Rectal smooth muscle tissue (tissue), 1 donor: ENCODE data around the gene HNF1A.

Experiments
- H3K27ac ChIP-seq: one replicate; pipeline ENCODE4 v1.7.0; 2013; ENCODE audit warnings: low read depth, low read length, inconsistent platforms
- H3K27me3 ChIP-seq: one replicate; pipeline ENCODE4 v1.7.0; 2013; ENCODE audit warnings: low read length; ENCODE audit not compliant: control insufficient read depth, insufficient read depth
- H3K36me3 ChIP-seq: one replicate; pipeline ENCODE4 v1.7.0; 2013; ENCODE audit warnings: low read length; ENCODE audit not compliant: control insufficient read depth, insufficient read depth
- H3K4me1 ChIP-seq: one replicate; pipeline ENCODE4 v1.7.0; 2013; ENCODE audit warnings: low read length; ENCODE audit not compliant: control insufficient read depth, insufficient read depth
- H3K4me3 ChIP-seq: one replicate; pipeline ENCODE4 v1.7.0; 2013; ENCODE audit warnings: low read length
- H3K9ac ChIP-seq: one replicate; pipeline ENCODE4 v1.7.0; 2013; ENCODE audit warnings: low read length

The HNF1A gene

DNA sequence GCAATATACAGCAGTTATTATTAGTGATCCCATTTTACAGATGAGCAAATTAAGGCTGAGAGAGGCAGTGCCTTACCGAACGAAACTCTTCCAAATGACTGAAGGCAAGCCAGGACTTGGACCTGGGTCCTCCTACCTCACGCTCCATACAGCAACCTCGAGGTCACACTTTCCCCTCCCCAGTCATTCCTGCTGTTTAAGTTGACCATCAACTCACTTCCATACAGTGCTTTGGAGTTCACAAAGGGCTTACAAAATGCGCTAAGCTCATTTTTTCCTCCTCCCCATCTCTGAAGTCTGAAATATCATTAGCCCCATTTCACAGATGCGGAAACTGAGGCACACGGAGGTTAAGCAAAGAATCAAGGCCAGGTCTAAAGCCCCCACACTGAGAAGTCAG is 4.3 kb downstream of the HNF1A start:
- Histone ChIP-seq H3K9ac (no peak overlapping the region), H3K4me1 (no peaks in the 10 kb centered on the region), H3K36me3 (no peaks in the 10 kb centered on the region)

DNA sequence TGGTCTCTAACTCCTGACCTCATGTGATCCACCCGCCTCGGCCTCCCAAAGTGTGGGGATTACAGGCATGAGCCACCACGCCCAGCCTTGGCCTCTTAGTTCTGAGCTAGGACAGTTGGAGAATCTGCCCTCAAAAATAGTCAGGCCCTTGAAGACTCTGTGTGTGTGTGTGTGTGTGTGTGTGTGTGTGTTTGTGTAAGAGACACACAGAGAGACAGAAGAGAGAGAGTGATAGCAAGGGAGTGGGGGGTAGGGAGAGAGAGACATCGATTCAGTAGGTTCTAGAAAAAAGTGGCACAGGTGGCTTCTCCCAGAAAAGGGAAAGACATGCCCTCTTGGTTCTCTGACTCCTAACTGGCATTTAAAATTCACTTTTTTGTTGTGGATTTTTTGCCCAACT is 5.4 kb downstream of the HNF1A start:
- H3K4me1 ChIP-seq, result no peaks in the 10 kb centered on the region
- H3K36me3 ChIP-seq, result no peaks in the 10 kb centered on the region
- no peak overlapping the region for H3K9ac ChIP-seq
- H3K27ac ChIP-seq, result no peak overlapping the region
- H3K4me3 ChIP-seq, result no peak overlapping the region
- no peaks in the 10 kb centered on the region for H3K27me3 ChIP-seq

More for the DNA sequence above, 4.3 kb downstream of the HNF1A start:
- Histone ChIP-seq H3K27ac (no peak overlapping the region), H3K4me3 (no peak overlapping the region), H3K27me3 (no peaks in the 10 kb centered on the region)

DNA sequence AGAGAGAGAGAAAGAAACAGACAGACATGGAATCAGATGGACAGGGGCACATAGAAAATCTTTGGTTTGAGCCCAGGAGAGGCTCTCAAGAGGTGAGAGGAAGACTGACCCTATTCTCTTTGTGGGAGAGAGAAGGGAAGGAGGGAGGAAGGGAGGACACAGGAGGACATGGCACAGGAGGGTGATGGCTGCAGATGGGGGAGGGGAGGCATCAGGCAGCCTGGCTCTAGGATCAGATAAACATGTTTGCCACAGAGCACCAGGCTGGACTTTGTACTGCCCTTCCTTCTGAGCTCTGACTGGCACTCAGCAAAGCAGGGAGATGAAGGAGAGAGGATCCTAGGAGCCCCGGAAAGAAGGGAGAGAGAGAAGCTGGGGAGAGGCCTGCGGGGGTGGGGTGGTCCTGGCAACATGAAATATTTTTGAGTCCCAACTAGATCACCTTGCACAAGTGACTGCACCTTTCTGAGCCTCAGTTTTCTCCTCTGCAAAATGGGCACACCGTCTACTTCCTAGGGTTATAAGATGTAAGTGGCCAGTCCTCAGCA is 6.1 kb downstream of the HNF1A start:
- H3K27me3 ChIP-seq, result no peaks in the 10 kb centered on the region
- H3K4me1 ChIP-seq, result no peaks in the 10 kb centered on the region
- no peak overlapping the region for H3K9ac ChIP-seq
- no peaks in the 10 kb centered on the region for H3K36me3 ChIP-seq
- no peak overlapping the region for H3K4me3 ChIP-seq
- H3K27ac ChIP-seq, result no peak overlapping the region

DNA sequence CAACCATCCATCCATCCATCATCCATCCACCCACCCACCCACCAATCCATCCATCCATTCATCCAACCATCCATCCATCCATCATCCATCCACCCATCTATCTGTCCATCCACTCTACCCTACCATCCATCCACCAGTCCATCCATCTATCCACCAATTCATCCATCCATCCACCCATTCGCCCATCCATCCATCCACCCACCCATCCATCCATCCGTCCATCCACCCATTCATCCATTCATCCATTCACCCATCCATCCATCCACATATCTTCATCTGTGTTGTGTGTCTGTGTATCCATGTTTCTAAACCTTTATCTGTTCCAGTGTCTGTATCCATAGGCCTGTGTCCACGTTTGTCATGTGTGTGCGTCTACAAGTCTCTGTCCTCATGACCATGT is 9.9 kb downstream of the HNF1A start:
- no peaks in the 10 kb centered on the region for H3K36me3 ChIP-seq
- no peaks in the 10 kb centered on the region for H3K4me1 ChIP-seq
- H3K27ac ChIP-seq, result no peak overlapping the region
- no peak overlapping the region for H3K4me3 ChIP-seq
- no peak overlapping the region for H3K9ac ChIP-seq
- H3K27me3 ChIP-seq, result no peaks in the 10 kb centered on the region

DNA sequence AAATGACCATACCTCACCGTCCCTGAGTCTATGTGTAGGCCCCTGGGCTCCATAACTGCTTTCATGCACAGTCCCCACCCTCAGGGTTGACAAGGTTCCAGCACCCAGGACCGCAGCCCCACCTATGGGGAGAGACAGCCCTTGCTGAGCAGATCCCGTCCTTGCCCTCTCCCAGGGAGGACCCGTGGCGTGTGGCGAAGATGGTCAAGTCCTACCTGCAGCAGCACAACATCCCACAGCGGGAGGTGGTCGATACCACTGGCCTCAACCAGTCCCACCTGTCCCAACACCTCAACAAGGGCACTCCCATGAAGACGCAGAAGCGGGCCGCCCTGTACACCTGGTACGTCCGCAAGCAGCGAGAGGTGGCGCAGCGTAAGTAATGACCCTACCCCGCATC is 10.3 kb downstream of the HNF1A start:
- Histone ChIP-seq H3K4me3 (no peak overlapping the region), H3K4me1 (no peaks in the 10 kb centered on the region), H3K27me3 (no peaks in the 10 kb centered on the region), H3K27ac (no peak overlapping the region), H3K9ac (no peak overlapping the region), H3K36me3 (no peaks in the 10 kb centered on the region)

DNA sequence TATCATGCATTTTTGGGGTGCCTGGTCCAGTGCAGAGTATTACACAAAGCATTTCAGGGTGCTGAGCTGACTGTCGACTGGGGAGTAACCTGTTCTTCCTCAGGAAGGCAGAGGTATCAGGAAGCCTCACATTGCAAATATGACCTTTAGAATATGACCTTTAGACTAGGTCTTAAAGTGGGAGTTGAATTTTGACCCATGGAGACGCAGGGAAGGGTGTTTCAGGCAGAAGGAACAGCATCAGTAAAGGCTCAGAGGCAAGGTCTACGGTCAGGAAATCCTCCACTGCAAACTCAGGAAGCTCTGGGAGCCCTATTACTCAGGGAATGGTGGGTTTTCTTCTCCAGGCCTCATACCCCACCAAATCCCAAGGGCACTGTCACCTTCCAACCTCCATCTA is 11.3 kb downstream of the HNF1A start:
- Histone ChIP-seq H3K4me3 (no peak overlapping the region), H3K9ac (no peak overlapping the region), H3K27ac (no peak overlapping the region), H3K36me3 (no peaks in the 10 kb centered on the region), H3K4me1 (no peaks in the 10 kb centered on the region), H3K27me3 (no peaks in the 10 kb centered on the region)

DNA sequence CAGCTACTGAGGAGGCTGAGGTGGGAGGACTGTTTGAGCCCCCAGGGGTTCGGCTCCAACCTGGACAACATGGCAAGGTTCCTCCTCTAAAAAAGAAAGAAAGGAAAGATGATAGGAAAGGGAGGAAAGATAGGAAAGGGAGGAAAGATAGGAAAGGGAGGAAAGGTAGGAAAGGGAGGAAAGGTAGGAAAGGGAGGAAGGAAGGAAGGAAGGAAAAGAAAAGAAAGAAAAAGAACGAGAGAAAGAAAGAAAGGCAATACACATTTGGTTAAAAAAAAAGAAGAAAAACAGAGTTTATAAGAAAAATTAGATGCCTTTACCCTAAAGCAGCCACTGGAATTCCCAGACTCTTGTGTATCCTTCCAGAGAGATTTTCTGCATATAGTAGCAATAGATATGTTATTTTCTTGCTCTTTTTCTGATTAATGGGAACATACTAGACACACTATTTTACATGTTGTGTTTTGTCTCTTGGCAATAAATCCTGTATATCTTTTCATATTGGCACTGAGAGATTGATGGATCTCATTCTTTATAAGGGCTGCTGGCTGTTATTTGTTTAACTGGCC is 12.2 kb downstream of the HNF1A start:
- Histone ChIP-seq H3K36me3 (no peaks in the 10 kb centered on the region), H3K27ac (no peak overlapping the region), H3K4me3 (no peak overlapping the region), H3K9ac (no peak overlapping the region), H3K27me3 (no peaks in the 10 kb centered on the region), H3K4me1 (no peaks in the 10 kb centered on the region)

DNA sequence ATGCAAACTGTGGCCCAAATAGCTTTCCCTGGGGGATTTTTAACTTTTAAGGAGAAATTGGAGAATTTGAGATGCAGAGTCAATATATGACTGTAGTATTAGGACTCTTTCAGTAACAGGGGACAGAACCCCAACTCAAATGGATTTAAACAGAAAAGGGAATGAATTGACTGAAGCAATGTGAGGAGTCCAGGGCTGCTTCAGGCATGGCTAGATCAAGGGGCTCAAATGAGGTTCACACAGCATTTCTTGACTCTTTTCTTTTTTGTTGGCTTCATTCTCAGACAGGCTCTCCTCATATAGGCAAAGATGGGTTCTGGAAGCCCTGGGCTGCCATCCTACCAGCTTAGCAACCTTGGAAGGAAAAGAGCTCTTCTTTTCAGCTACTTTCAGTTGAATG is 13.6 kb downstream of the HNF1A start:
- Histone ChIP-seq H3K9ac (no peak overlapping the region), H3K36me3 (no peaks in the 10 kb centered on the region), H3K27ac (no peak overlapping the region), H3K27me3 (no peaks in the 10 kb centered on the region), H3K4me1 (no peaks in the 10 kb centered on the region), H3K4me3 (no peak overlapping the region)

DNA sequence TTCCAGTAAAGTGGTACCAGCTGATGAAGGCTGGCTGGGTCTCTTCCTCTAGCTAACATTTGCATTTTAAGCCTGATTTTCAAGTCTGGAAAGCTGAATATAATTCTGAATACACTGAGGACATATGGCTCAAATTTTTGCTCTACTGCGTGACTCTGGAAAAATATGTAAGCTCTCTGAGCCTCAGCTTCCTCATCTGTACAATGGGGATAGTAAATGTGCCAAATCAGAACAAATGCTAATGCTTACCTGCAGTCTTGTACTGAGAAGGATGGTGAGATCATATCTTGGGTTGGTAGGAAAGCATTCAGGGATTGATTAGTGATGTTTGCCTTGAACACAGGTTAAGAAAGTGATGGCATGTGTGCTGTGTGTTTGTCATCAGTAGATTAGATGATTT is 14.6 kb downstream of the HNF1A start:
- no peaks in the 10 kb centered on the region for H3K4me1 ChIP-seq
- no peak overlapping the region for H3K27ac ChIP-seq
- H3K4me3 ChIP-seq, result no peak overlapping the region
- H3K36me3 ChIP-seq, result no peaks in the 10 kb centered on the region
- no peaks in the 10 kb centered on the region for H3K27me3 ChIP-seq
- H3K9ac ChIP-seq, result no peak overlapping the region

DNA sequence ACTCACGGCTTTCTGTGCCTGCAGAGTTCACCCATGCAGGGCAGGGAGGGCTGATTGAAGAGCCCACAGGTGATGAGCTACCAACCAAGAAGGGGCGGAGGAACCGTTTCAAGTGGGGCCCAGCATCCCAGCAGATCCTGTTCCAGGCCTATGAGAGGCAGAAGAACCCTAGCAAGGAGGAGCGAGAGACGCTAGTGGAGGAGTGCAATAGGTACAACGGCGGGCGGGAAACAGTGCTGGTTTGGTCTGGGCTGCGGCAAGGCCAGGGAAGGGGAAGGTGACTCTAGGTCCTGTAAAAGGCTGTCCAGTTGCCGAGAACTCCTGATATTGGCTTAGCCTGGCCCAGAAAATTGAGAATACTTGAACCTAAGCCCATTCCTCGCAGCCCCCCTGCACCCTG is 15.2 kb downstream of the HNF1A start:
- H3K27ac ChIP-seq, result no peak overlapping the region
- no peaks in the 10 kb centered on the region for H3K27me3 ChIP-seq
- no peaks in the 10 kb centered on the region for H3K36me3 ChIP-seq
- H3K4me1 ChIP-seq, result no peaks in the 10 kb centered on the region
- H3K4me3 ChIP-seq, result no peak overlapping the region
- no peak overlapping the region for H3K9ac ChIP-seq

DNA sequence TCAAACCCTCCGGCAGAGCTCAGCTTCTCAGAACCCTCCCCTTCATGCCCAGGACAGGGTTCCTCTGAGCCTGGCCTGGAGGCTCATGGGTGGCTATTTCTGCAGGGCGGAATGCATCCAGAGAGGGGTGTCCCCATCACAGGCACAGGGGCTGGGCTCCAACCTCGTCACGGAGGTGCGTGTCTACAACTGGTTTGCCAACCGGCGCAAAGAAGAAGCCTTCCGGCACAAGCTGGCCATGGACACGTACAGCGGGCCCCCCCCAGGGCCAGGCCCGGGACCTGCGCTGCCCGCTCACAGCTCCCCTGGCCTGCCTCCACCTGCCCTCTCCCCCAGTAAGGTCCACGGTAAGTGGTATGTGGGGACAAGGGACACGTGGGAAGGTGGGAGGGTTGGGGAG is 15.7 kb downstream of the HNF1A start:
- Histone ChIP-seq H3K36me3 (no peaks in the 10 kb centered on the region), H3K4me3 (no peak overlapping the region), H3K27ac (no peak overlapping the region), H3K27me3 (no peaks in the 10 kb centered on the region), H3K9ac (no peak overlapping the region), H3K4me1 (no peaks in the 10 kb centered on the region)

DNA sequence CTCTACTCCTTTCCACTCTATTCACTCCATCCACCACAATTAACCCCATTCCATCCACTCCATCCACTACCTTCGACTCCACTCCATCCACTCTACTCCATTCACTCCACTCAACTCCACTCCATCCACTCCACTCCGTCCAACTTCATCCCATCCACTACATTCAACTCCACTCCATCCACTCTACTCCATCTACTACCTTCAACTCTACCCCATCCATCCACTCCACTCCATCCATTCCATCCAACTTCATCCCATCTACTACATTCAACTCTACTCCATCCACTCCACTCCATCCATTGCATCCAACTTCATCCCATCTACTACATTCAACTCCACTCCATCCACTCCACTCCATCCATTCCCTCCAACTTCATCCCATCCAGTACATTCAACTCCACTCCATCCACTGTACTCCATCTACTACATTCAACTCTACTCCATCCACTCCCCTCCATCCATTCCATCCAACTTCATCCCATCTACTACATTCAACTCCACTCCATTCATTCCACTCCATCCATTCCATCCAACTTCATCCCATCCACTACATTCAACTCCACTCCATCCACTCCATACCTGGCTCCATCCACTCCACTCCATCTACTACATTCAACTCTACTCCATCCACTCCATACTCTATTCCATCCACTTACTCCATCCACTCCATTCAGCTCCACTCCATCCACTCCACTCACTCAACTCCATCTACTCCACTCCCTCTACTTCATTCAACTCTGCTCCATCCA is 16.4 kb downstream of the HNF1A start:
- Histone ChIP-seq H3K27ac (no peak overlapping the region), H3K36me3 (no peaks in the 10 kb centered on the region), H3K27me3 (no peaks in the 10 kb centered on the region), H3K4me3 (no peak overlapping the region), H3K4me1 (no peaks in the 10 kb centered on the region), H3K9ac (no peak overlapping the region)
